ENCODE results near the gene KPNB1. TPM values are rescaled to one million over a fixed set of nuclear protein-coding genes. Genes with fewer than 3 reads are reported as not detected.

The KPNB1 gene
- polyA plus RNA-seq, 1 donor from 2014 or later = 117 TPM

DNA sequence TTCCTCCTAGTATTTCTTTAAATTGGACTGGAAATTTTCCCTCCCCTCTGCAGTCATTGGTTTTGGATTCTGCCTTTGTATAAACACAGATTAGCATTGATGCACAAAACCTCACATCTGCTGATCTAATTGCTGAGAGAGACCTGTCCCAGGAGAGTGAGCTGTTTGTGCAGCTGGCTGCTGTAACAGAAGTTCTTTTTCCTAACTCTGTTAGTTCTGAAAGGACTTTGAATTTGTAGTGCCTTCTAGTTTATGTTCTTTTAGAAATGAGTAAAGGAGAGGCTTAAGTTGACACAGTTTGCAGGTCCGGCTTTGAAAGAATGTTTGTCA lies 45.2 kb upstream of the KPNB1 start:
- Histone ChIP-seq H3K4me3 (ENCODE audit: low read length) (no peak overlapping the region), H3K27ac (ENCODE audit: low read length) (no peak overlapping the region), H4K20me1 (ENCODE audit: insufficient read depth) (no peaks in the 10 kb centered on the region), H2AFZ (ENCODE audit: low read depth, low read length) (no peak overlapping the region), H3K36me3 (ENCODE audit: insufficient read depth, low read length) (peaks cover 11% of the 10 kb centered on the region), H3K9ac (ENCODE audit: low read length) (no peak overlapping the region), H3K79me2 (replicated peaks; ENCODE audit: insufficient read depth, low read length) (no peaks in the 10 kb centered on the region), H3F3A (ENCODE audit: insufficient read depth, low read length, poor library complexity, severe bottlenecking) (no peaks in the 10 kb centered on the region), H3K4me2 (ENCODE audit: low read length) (no peak overlapping the region), H3K9me2 (ENCODE audit: insufficient read depth, low read length) (no peaks in the 10 kb centered on the region), H3K9me3 (ENCODE audit: low read length) (no peaks in the 10 kb centered on the region), H3K27me3 (ENCODE audit: insufficient read depth, low read depth, low read length) (no peaks in the 10 kb centered on the region)
- TF ChIP-seq EP300 (conservative IDR thresholded peaks at IDR 0.05; ENCODE audit: poor library complexity, severe bottlenecking) (no peak), EZH2 (IDR thresholded peaks at IDR 0.05; ENCODE audit: borderline replicate concordance, insufficient read depth, low read length, poor library complexity, severe bottlenecking) (no peak), MXI1 (conservative IDR thresholded peaks at IDR 0.05; ENCODE audit: poor library complexity, severe bottlenecking) (no peak), TAF1 (IDR thresholded peaks at IDR 0.05; ENCODE audit: low read depth) (no peak), RAD21 (conservative IDR thresholded peaks at IDR 0.05) (no peak)
- TF ChIP-seq, protein P1, sequence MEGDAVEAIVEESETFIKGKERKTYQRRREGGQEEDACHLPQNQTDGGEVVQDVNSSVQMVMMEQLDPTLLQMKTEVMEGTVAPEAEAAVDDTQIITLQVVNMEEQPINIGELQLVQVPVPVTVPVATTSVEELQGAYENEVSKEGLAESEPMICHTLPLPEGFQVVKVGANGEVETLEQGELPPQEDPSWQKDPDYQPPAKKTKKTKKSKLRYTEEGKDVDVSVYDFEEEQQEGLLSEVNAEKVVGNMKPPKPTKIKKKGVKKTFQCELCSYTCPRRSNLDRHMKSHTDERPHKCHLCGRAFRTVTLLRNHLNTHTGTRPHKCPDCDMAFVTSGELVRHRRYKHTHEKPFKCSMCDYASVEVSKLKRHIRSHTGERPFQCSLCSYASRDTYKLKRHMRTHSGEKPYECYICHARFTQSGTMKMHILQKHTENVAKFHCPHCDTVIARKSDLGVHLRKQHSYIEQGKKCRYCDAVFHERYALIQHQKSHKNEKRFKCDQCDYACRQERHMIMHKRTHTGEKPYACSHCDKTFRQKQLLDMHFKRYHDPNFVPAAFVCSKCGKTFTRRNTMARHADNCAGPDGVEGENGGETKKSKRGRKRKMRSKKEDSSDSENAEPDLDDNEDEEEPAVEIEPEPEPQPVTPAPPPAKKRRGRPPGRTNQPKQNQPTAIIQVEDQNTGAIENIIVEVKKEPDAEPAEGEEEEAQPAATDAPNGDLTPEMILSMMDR (IDR thresholded peaks at IDR 0.05; ENCODE audit: poor library complexity, severe bottlenecking) = no peak
- TF ChIP-seq, protein P2, sequence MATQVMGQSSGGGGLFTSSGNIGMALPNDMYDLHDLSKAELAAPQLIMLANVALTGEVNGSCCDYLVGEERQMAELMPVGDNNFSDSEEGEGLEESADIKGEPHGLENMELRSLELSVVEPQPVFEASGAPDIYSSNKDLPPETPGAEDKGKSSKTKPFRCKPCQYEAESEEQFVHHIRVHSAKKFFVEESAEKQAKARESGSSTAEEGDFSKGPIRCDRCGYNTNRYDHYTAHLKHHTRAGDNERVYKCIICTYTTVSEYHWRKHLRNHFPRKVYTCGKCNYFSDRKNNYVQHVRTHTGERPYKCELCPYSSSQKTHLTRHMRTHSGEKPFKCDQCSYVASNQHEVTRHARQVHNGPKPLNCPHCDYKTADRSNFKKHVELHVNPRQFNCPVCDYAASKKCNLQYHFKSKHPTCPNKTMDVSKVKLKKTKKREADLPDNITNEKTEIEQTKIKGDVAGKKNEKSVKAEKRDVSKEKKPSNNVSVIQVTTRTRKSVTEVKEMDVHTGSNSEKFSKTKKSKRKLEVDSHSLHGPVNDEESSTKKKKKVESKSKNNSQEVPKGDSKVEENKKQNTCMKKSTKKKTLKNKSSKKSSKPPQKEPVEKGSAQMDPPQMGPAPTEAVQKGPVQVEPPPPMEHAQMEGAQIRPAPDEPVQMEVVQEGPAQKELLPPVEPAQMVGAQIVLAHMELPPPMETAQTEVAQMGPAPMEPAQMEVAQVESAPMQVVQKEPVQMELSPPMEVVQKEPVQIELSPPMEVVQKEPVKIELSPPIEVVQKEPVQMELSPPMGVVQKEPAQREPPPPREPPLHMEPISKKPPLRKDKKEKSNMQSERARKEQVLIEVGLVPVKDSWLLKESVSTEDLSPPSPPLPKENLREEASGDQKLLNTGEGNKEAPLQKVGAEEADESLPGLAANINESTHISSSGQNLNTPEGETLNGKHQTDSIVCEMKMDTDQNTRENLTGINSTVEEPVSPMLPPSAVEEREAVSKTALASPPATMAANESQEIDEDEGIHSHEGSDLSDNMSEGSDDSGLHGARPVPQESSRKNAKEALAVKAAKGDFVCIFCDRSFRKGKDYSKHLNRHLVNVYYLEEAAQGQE (IDR thresholded peaks at IDR 0.05; ENCODE audit: borderline replicate concordance) = no peak

- H4K20me1 ChIP-seq (ENCODE audit: insufficient read depth) = no peaks in the 10 kb centered on the region
- H3K4me3 ChIP-seq (ENCODE audit: low read length) = no peak overlapping the region
- H3K4me2 ChIP-seq (ENCODE audit: low read length) = no peak overlapping the region
- H3F3A ChIP-seq (ENCODE audit: insufficient read depth, low read length, poor library complexity, severe bottlenecking) = no peaks in the 10 kb centered on the region
- TF ChIP-seq MXI1 (conservative IDR thresholded peaks at IDR 0.05; ENCODE audit: poor library complexity, severe bottlenecking) = no peak
- TF ChIP-seq RAD21 (conservative IDR thresholded peaks at IDR 0.05) = no peak
- TF ChIP-seq, protein P2 (IDR thresholded peaks at IDR 0.05; ENCODE audit: borderline replicate concordance) = no peak
- TF ChIP-seq, protein P1 (IDR thresholded peaks at IDR 0.05; ENCODE audit: poor library complexity, severe bottlenecking) = no peak
- TF ChIP-seq EP300 (conservative IDR thresholded peaks at IDR 0.05; ENCODE audit: poor library complexity, severe bottlenecking) = no peak
- TF ChIP-seq POLR2AphosphoS5 (IDR thresholded peaks at IDR 0.05) = no peak
- TF ChIP-seq EZH2 (IDR thresholded peaks at IDR 0.05; ENCODE audit: borderline replicate concordance, insufficient read depth, low read length, poor library complexity, severe bottlenecking) = no peak
- TF ChIP-seq TAF1 (IDR thresholded peaks at IDR 0.05; ENCODE audit: low read depth) = no peak
- no peak for TF ChIP-seq SMC3 (conservative IDR thresholded peaks at IDR 0.05; ENCODE audit: poor library complexity)
- H3K79me2 ChIP-seq (replicated peaks; ENCODE audit: insufficient read depth, low read length) = no peaks in the 10 kb centered on the region
- no peak overlapping the region for H3K9ac ChIP-seq (ENCODE audit: low read length)
- no peaks in the 10 kb centered on the region for H3K9me3 ChIP-seq (ENCODE audit: low read length)
- H2AFZ ChIP-seq (ENCODE audit: low read depth, low read length) = no peak overlapping the region
- no peaks in the 10 kb centered on the region for H3K27me3 ChIP-seq (ENCODE audit: insufficient read depth, low read depth, low read length)
- peaks cover 11% of the 10 kb centered on the region for H3K36me3 ChIP-seq (ENCODE audit: insufficient read depth, low read length)
- H3K9me2 ChIP-seq (ENCODE audit: insufficient read depth, low read length) = no peaks in the 10 kb centered on the region
- no peak overlapping the region for H3K27ac ChIP-seq (ENCODE audit: low read length)
These were observed 44.7 kb upstream of the KPNB1 start for GRCh38 chr17:47605011-47605410.
